Panc1 (cell line): ENCODE measurements around the gene OLFML1.

Experiments used
- POLR2AphosphoS5 ChIP-seq: IDR thresholded peaks from 2 replicates; pipeline ENCODE4 v1.6.1; 2012; ENCODE audit warnings: mild to moderate bottlenecking, low read depth, low read length, moderate library complexity
- TF ChIP-seq, protein P1 (sequence below): fragments of 450-650 bp; IDR thresholded peaks from 2 replicates; pipeline ENCODE4 v1.5.1; 2017; ENCODE audit warnings: mild to moderate bottlenecking

DNA sequence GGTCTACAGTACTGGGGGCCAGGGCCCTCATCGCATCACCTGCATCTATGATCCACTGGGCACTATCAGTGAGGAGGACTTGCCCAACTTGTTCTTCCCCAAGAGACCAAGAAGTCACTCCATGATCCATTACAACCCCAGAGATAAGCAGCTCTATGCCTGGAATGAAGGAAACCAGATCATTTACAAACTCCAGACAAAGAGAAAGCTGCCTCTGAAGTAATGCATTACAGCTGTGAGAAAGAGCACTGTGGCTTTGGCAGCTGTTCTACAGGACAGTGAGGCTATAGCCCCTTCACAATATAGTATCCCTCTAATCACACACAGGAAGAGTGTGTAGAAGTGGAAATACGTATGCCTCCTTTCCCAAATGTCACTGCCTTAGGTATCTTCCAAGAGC is 24.7 kb downstream of the OLFML1 start:
- TF ChIP-seq, protein P1, sequence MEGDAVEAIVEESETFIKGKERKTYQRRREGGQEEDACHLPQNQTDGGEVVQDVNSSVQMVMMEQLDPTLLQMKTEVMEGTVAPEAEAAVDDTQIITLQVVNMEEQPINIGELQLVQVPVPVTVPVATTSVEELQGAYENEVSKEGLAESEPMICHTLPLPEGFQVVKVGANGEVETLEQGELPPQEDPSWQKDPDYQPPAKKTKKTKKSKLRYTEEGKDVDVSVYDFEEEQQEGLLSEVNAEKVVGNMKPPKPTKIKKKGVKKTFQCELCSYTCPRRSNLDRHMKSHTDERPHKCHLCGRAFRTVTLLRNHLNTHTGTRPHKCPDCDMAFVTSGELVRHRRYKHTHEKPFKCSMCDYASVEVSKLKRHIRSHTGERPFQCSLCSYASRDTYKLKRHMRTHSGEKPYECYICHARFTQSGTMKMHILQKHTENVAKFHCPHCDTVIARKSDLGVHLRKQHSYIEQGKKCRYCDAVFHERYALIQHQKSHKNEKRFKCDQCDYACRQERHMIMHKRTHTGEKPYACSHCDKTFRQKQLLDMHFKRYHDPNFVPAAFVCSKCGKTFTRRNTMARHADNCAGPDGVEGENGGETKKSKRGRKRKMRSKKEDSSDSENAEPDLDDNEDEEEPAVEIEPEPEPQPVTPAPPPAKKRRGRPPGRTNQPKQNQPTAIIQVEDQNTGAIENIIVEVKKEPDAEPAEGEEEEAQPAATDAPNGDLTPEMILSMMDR: no peak
- no peak for TF ChIP-seq POLR2AphosphoS5
